ENCODE measurements around the gene KDM4B.
"Not testable (repeated sequence)": the region's sequence is repeated elsewhere in the genome, so short reads cannot be mapped to it uniquely, and the experiment has no call there.

Gene KDM4B

GRCh38 chr19:5147074-5147977 lies 178.4 kb downstream of the KDM4B start:
- DNase-seq (ENCODE audit: low read depth in 2 of 3, low spot score in 2 of 3), result no peak

GRCh38 chr19:5147978-5148793 lies 179.3 kb downstream of the KDM4B start:
- DNase-seq (ENCODE audit: low read depth in 2 of 3, low spot score in 2 of 3), result no peak

GRCh38 chr19:5148794-5149190 lies 179.9 kb downstream of the KDM4B start:
- DNase-seq (ENCODE audit: low read depth in 2 of 3, low spot score in 2 of 3), result no peak

- DNase-seq (ENCODE audit: low read depth in 2 of 3, low spot score in 2 of 3), result no peak
Measured at GRCh38 chr19:5149508-5149907, 180.6 kb downstream of the KDM4B start.

- no peak for DNase-seq (ENCODE audit: low read depth in 2 of 3, low spot score in 2 of 3)
Measured at GRCh38 chr19:5149932-5150901, 181.3 kb downstream of the KDM4B start.

GRCh38 chr19:5150902-5151741 lies 182.2 kb downstream of the KDM4B start:
- no peak for DNase-seq (ENCODE audit: low read depth in 2 of 3, low spot score in 2 of 3)

GRCh38 chr19:5152013-5152763 lies 183.3 kb downstream of the KDM4B start:
- no peak for DNase-seq (ENCODE audit: low read depth in 2 of 3, low spot score in 2 of 3)

- DNase-seq (ENCODE audit: low read depth in 2 of 3, low spot score in 2 of 3), result no peak
Measured at GRCh38 chr19:5152767-5153532, 184.0 kb downstream of the KDM4B start.

GRCh38 chr19:5153601-5154128 lies 184.8 kb downstream of the KDM4B start:
- DNase-seq (ENCODE audit: low read depth in 2 of 3, low spot score in 2 of 3), result no peak

GRCh38 chr19:5154129-5154798 lies 185.4 kb downstream of the KDM4B start:
- peak in 1 of 3 experiments; percentile 36 for DNase-seq (ENCODE audit: low read depth in 2 of 3, low spot score in 2 of 3)

- no peak for DNase-seq (ENCODE audit: low read depth in 2 of 3, low spot score in 2 of 3)
Measured at GRCh38 chr19:5154799-5155426, 186.0 kb downstream of the KDM4B start.

- DNase-seq (ENCODE audit: low read depth in 2 of 3, low spot score in 2 of 3), result no peak
Measured at GRCh38 chr19:5155586-5156210, 186.8 kb downstream of the KDM4B start.

GRCh38 chr19:5156231-5156986 lies 187.5 kb downstream of the KDM4B start:
- DNase-seq (ENCODE audit: low read depth in 2 of 3, low spot score in 2 of 3), result no peak

GRCh38 chr19:5157186-5157585 lies 188.3 kb downstream of the KDM4B start:
- no peak for DNase-seq (ENCODE audit: low read depth in 2 of 3, low spot score in 2 of 3)

- not testable (repeated sequence) for DNase-seq (ENCODE audit: low read depth in 2 of 3, low spot score in 2 of 3)
Measured at GRCh38 chr19:5158549-5159134, 189.7 kb downstream of the KDM4B start.
